Measurements from ENCODE around the gene OR8J1. TPM values are rescaled to one million over a fixed set of nuclear protein-coding genes. Genes with fewer than 3 reads are reported as not detected.

OR8J1 gene
- total RNA-seq, 1 experiment from 2014 or later: not detected

DNA sequence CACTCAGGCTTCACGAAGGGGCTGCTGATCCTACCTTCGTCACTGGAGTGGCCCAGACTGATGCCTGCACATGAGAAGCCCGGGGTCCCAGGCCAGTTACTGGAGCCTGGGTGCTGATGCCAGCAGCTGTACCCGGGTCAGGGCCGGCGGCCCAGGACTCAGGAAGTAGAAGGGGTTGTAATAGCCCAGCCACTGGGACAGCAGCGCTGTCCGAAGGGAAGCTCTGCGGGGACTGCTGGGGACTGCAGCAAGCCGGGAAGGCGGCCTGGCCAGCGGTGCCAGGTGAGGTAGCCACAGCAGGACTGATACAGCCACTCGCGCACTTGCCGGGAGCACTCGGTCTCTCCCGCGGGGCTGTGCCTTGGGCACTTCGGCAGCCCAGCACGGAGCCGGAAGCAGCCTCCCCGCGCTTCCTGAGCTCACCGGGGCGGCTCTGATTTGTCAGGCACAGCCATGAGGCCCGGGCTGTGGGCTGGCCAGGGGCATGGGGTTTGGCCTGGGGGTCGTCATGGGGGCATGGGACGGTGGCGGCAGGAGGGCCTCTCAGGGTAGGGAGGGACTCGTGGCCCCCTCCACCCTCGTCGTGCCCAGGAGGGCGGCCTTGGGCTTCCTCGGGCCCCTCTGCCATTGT, 22.1 kb upstream of the OR8J1 start:
- POLR2A ChIA-PET (ENCODE audit: unreplicated experiment): interaction anchor here (0.6 kb wide), 1 partner anchor 45 kb away, joined by 6 read pairs; no protein-coding TSS in a partner anchor
- no TSS peak for BruUV-seq (replicated peaks)

DNA sequence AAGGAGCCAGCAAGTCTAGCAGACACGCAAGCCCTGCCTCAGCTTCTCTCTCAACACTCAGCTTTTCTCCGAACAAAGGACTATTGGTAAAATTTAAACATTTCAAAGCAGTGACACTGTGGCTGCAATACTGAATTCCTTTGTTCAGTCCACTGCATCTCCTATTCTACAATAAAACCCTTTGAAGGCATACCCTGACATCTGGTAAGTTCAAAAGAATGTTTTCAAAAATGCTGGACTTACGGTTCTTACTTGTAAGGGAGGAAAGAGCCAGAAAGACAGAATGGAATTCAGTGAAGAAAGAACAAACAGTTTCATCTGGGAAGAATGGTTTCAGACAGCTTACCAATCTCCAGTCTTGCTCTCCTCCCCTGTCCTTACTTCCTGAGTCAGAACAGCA, 20.9 kb upstream of the OR8J1 start:
- Histone ChIP-seq H3K27me3 (ENCODE audit: insufficient read depth, low read depth) (no peaks in the 10 kb centered on the region), H4K20me1 (ENCODE audit: insufficient read depth) (no peaks in the 10 kb centered on the region), H3F3A (ENCODE audit: insufficient read depth, low read depth) (no peaks in the 10 kb centered on the region), H3K27ac (no peak overlapping the region), H3K9me3 (ENCODE audit: insufficient read depth, low read depth) (no peaks in the 10 kb centered on the region; the same call in 1 of the 2 replicates), H3K79me2 (ENCODE audit: low read depth) (no peaks in the 10 kb centered on the region), H3K4me2 (no peak overlapping the region), H3K36me3 (ENCODE audit: low read depth) (no peaks in the 10 kb centered on the region), H3K4me1 (replicated peaks; ENCODE audit: insufficient read depth) (no peaks in the 10 kb centered on the region), H2AFZ (no peak overlapping the region), H3K4me3 (no peak overlapping the region), H3K9me2 (ENCODE audit: insufficient read depth) (no peaks in the 10 kb centered on the region)
- POLR2A ChIA-PET (ENCODE audit: unreplicated experiment): no interaction called here
- intact Hi-C loops (cut with micrococcal nuclease; ENCODE audit: unreplicated experiment): no loop called here
- TF ChIP-seq, protein P1, sequence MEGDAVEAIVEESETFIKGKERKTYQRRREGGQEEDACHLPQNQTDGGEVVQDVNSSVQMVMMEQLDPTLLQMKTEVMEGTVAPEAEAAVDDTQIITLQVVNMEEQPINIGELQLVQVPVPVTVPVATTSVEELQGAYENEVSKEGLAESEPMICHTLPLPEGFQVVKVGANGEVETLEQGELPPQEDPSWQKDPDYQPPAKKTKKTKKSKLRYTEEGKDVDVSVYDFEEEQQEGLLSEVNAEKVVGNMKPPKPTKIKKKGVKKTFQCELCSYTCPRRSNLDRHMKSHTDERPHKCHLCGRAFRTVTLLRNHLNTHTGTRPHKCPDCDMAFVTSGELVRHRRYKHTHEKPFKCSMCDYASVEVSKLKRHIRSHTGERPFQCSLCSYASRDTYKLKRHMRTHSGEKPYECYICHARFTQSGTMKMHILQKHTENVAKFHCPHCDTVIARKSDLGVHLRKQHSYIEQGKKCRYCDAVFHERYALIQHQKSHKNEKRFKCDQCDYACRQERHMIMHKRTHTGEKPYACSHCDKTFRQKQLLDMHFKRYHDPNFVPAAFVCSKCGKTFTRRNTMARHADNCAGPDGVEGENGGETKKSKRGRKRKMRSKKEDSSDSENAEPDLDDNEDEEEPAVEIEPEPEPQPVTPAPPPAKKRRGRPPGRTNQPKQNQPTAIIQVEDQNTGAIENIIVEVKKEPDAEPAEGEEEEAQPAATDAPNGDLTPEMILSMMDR (conservative IDR thresholded peaks at IDR 0.05): no peak
- TF ChIP-seq EZH2 (IDR thresholded peaks at IDR 0.05; ENCODE audit: low read depth): no peak
- CTCF ChIA-PET: no interaction called here
- DNase-seq: no peak
- no TSS peak for BruUV-seq (replicated peaks)

More for the DNA sequence above, 22.1 kb upstream of the OR8J1 start:
- no peaks in the 10 kb centered on the region; the same call in 1 of the 2 replicates for H3K9me3 ChIP-seq (ENCODE audit: insufficient read depth, low read depth)
- H3F3A ChIP-seq (ENCODE audit: insufficient read depth, low read depth): no peaks in the 10 kb centered on the region
- H3K36me3 ChIP-seq (ENCODE audit: low read depth): no peaks in the 10 kb centered on the region
- intact Hi-C loops (cut with micrococcal nuclease; ENCODE audit: unreplicated experiment): no loop called here
- H3K79me2 ChIP-seq (ENCODE audit: low read depth): no peaks in the 10 kb centered on the region
- DNase-seq: no peak
- no peak overlapping the region for H3K4me2 ChIP-seq
- H3K9me2 ChIP-seq (ENCODE audit: insufficient read depth): no peaks in the 10 kb centered on the region
- no peak overlapping the region for H3K27ac ChIP-seq
- no peak for TF ChIP-seq EZH2 (IDR thresholded peaks at IDR 0.05; ENCODE audit: low read depth)
- TF ChIP-seq, protein P1 (conservative IDR thresholded peaks at IDR 0.05): no peak
- CTCF ChIA-PET: no interaction called here
- no peaks in the 10 kb centered on the region for H3K4me1 ChIP-seq (replicated peaks; ENCODE audit: insufficient read depth)
- H4K20me1 ChIP-seq (ENCODE audit: insufficient read depth): no peaks in the 10 kb centered on the region
- no peaks in the 10 kb centered on the region for H3K27me3 ChIP-seq (ENCODE audit: insufficient read depth, low read depth)
- H3K4me3 ChIP-seq: no peak overlapping the region
- H2AFZ ChIP-seq: no peak overlapping the region

DNA sequence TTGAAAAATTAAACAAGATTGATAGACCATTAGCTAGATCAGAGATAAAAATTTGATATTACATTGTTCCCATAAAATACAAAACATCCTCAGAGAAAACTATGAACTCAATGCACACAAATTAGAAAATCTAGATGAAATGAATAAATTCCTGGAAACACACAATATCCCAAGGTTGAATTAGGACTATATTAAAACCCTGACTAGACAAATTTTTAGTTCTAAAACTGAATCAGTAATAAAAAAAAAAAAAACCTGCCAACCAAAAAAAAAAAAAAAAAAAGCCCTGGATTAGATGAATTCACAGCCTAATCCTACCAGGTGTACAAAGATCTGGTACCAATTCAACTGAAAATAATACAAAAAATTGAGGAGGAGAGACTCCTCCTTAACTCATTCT, 13.8 kb upstream of the OR8J1 start:
- H3K27ac ChIP-seq: no peak overlapping the region
- H3K9me2 ChIP-seq (ENCODE audit: insufficient read depth): no peaks in the 10 kb centered on the region
- no peaks in the 10 kb centered on the region for H3F3A ChIP-seq (ENCODE audit: insufficient read depth, low read depth)
- H3K79me2 ChIP-seq (ENCODE audit: low read depth): no peaks in the 10 kb centered on the region
- H4K20me1 ChIP-seq (ENCODE audit: insufficient read depth): no peaks in the 10 kb centered on the region
- DNase-seq: no peak
- ChIA-PET CTCF (interaction anchor here (0.6 kb wide), 1 partner anchor 14 kb away, joined by 4 read pairs; no protein-coding TSS in a partner anchor), POLR2A (ENCODE audit: unreplicated experiment) (no interaction called here)
- TF ChIP-seq, protein P1 (conservative IDR thresholded peaks at IDR 0.05): no peak
- TF ChIP-seq EZH2 (IDR thresholded peaks at IDR 0.05; ENCODE audit: low read depth): no peak
- H2AFZ ChIP-seq: no peak overlapping the region
- H3K27me3 ChIP-seq (ENCODE audit: insufficient read depth, low read depth): no peaks in the 10 kb centered on the region
- BruUV-seq (replicated peaks): no TSS peak
- no peak overlapping the region for H3K4me3 ChIP-seq
- H3K9me3 ChIP-seq (ENCODE audit: insufficient read depth, low read depth): no peaks in the 10 kb centered on the region; the same call in 1 of the 2 replicates
- intact Hi-C loops (cut with micrococcal nuclease; ENCODE audit: unreplicated experiment): no loop called here
- no peaks in the 10 kb centered on the region for H3K36me3 ChIP-seq (ENCODE audit: low read depth)
- H3K4me1 ChIP-seq (replicated peaks; ENCODE audit: insufficient read depth): no peaks in the 10 kb centered on the region
- H3K4me2 ChIP-seq: no peak overlapping the region

Data from PC-9 (cell line).